ENCODE results near the gene LPP.

The LPP gene

GRCh38 chr3:188278717-188279324, 124.9 kb downstream of the LPP start:
- H3K27ac ChIP-seq (replicated peaks) = no peak overlapping the region

GRCh38 chr3:188279502-188280335, 125.8 kb downstream of the LPP start:
- H3K4me3 ChIP-seq (replicated peaks; ENCODE audit: insufficient read depth, low read length) = no peak overlapping the region
- H3K27ac ChIP-seq (replicated peaks) = no peak overlapping the region
- no peak for DNase-seq (ENCODE audit: low read depth in 1 of 2, low spot score in 1 of 2)
- no peak for TF ChIP-seq CTCF (IDR thresholded peaks at IDR 0.05; ENCODE audit: insufficient read depth, low read length)
- TF ChIP-seq GABPA (IDR thresholded peaks at IDR 0.05; ENCODE audit: low read depth) = no peak
- no peak for TF ChIP-seq SPI1 (IDR thresholded peaks at IDR 0.05; ENCODE audit: borderline replicate concordance, low read depth)
- H3K27me3 ChIP-seq (ENCODE audit: insufficient read depth, poor library complexity, severe bottlenecking) = no peaks in the 10 kb centered on the region

More at GRCh38 chr3:188278717-188279324, 124.9 kb downstream of the LPP start:
- no peak overlapping the region for H3K4me3 ChIP-seq (replicated peaks; ENCODE audit: insufficient read depth, low read length)
- TF ChIP-seq SPI1 (IDR thresholded peaks at IDR 0.05; ENCODE audit: borderline replicate concordance, low read depth) (no peak), CTCF (IDR thresholded peaks at IDR 0.05; ENCODE audit: insufficient read depth, low read length) (no peak), GABPA (IDR thresholded peaks at IDR 0.05; ENCODE audit: low read depth) (no peak), POLR2AphosphoS5 (IDR thresholded peaks at IDR 0.05; ENCODE audit: low read depth) (no peak), REST (IDR thresholded peaks at IDR 0.05; ENCODE audit: insufficient replicate concordance, low read depth) (no peak)
- DNase-seq (ENCODE audit: low read depth in 1 of 2, low spot score in 1 of 2) = no peak
- H3K27me3 ChIP-seq (ENCODE audit: insufficient read depth, poor library complexity, severe bottlenecking) = no peaks in the 10 kb centered on the region

GRCh38 chr3:188280627-188281026, 126.7 kb downstream of the LPP start:
- TF ChIP-seq GABPA (IDR thresholded peaks at IDR 0.05; ENCODE audit: low read depth) = no peak
- no peak for TF ChIP-seq POLR2AphosphoS5 (IDR thresholded peaks at IDR 0.05; ENCODE audit: low read depth)
- TF ChIP-seq REST (IDR thresholded peaks at IDR 0.05; ENCODE audit: insufficient replicate concordance, low read depth) = no peak
- TF ChIP-seq SPI1 (IDR thresholded peaks at IDR 0.05; ENCODE audit: borderline replicate concordance, low read depth) = no peak
- TF ChIP-seq CTCF (IDR thresholded peaks at IDR 0.05; ENCODE audit: insufficient read depth, low read length) = no peak
- no peak overlapping the region for H3K27ac ChIP-seq (replicated peaks)
- DNase-seq (ENCODE audit: low read depth in 1 of 2, low spot score in 1 of 2) = no peak
- no peaks in the 10 kb centered on the region for H3K27me3 ChIP-seq (ENCODE audit: insufficient read depth, poor library complexity, severe bottlenecking)
- no peak overlapping the region for H3K4me3 ChIP-seq (replicated peaks; ENCODE audit: insufficient read depth, low read length)
